GM21367 (cell line): ENCODE measurements around the gene RBM38.

ENCODE experiments used
- ATAC-seq: cut with Tn5 transposase; IDR thresholded peaks from one replicate; pipeline ENCODE4 v1.9.1; 2021; ENCODE audit not compliant: unreplicated experiment

RBM38 gene

DNA sequence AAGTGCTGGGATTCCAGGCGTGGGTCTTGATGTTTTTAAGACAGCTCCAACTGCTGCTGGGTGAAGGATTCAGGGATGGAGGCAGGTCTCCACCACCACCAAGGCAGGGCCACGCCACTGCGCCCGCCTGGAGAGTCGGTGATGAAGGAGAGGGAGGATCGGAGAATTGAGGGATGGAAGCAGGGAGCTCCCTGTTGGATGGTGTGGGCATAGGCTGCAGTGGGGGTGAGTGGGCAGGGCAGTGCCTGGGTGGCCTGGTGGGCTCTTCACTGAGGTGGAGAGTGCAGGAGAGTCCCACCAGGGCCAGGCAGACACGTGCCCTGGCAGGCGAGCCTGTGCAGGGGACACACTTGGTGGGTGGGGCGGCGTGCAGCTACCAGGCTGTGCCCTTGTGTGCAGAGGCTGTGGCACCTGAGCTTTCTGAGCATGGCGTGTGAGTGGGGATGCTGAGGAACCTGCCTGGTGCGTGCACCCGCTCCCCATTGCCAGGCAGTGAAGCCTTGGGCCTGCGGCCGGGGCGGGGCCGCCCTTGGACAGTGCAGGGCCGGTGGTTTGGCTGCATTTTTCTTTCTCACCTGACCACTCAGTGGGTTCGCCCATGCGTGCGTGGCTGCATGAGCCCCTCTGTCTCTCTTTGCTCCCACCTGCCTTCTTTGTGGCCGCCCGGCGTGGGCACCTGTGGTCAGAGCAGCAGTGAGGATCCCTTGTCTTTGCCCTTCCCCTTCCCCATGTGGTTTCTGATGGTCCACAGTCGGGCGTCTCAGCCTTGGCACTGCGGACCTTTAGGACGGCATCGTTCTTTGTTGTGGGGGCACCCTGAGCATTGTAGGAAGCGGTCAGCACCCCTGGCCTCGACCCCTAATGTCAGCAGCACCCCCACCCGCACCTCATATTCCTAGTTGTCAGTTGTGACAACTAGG, 11.3 kb downstream of the RBM38 start:
- no peak for ATAC-seq

- no peak for ATAC-seq
Measured at GRCh38 chr20:57403216-57403615, 12.0 kb downstream of the RBM38 start.

DNA sequence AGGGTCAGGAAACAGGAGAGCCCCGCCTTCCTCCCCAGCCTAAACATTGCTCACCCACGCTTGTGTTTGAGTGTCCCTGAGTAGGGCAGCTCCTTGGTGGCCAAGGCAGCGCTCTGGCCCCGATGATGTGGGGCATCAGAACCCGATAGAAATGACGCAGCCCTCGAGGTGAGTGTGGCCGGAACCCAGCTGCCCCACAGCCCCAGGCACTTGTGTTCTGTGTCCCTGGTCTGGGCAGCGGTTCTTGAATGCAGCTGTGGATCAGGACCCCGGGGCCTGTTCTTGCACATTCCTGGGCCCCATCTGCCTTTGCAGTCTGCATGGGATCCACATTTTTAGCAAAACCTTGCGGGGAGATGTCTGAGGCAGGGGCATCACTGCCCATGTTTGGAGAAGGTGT, 12.8 kb downstream of the RBM38 start:
- ATAC-seq: no peak

DNA sequence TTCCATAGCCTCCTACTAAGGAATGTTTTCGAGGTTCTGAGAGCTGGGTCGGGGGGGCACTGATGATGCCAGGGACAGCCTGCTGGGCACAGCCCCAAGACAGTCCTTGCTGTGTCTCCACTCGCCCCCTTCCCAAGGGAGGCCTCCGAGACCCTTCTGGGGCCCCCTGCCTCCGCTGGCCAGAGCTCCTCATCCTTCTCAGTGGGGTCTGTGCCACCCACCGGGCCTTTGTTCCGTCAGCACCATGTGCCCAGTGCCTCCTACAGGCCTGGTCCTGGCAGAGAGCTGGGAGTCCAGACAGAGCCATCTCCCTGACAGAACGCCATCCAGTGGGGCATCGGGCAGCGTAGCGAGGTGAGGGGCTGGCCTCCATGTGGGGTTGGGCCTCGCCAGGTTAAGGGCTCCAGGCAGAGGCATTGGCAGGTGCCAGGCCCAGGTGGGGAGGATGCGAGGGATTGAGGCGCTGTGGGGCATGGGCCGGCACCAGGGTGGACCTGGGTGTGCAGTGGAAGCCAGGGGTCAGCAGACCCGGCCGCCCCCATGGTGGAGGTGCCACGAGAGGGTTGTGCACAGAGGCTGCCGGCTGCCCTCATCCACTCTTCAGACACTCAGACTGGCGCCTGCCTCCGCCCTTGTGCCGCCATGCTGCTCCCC, 13.3 kb downstream of the RBM38 start:
- ATAC-seq: no peak

- no peak for ATAC-seq
Measured at GRCh38 chr20:57405236-57406016, 14.2 kb downstream of the RBM38 start.

DNA sequence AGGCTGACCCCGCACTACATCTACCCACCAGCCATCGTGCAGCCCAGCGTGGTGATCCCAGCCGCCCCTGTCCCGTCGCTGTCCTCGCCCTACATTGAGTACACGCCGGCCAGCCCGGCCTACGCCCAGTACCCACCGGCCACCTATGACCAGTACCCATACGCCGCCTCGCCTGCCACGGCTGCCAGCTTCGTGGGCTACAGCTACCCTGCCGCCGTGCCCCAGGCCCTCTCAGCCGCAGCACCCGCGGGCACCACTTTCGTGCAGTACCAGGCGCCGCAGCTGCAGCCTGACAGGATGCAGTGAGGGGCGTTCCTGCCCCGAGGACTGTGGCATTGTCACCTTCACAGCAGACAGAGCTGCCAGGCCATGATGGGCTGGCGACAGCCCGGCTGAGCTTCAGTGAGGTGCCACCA, 16.4 kb downstream of the RBM38 start:
- no peak for ATAC-seq

- ATAC-seq: no peak
Measured at GRCh38 chr20:57408131-57408530, 16.9 kb downstream of the RBM38 start.

- no peak for ATAC-seq
Measured at GRCh38 chr20:57408536-57409233, 17.5 kb downstream of the RBM38 start.

- ATAC-seq: no peak
Measured at GRCh38 chr20:57409316-57409671, 18.1 kb downstream of the RBM38 start.

DNA sequence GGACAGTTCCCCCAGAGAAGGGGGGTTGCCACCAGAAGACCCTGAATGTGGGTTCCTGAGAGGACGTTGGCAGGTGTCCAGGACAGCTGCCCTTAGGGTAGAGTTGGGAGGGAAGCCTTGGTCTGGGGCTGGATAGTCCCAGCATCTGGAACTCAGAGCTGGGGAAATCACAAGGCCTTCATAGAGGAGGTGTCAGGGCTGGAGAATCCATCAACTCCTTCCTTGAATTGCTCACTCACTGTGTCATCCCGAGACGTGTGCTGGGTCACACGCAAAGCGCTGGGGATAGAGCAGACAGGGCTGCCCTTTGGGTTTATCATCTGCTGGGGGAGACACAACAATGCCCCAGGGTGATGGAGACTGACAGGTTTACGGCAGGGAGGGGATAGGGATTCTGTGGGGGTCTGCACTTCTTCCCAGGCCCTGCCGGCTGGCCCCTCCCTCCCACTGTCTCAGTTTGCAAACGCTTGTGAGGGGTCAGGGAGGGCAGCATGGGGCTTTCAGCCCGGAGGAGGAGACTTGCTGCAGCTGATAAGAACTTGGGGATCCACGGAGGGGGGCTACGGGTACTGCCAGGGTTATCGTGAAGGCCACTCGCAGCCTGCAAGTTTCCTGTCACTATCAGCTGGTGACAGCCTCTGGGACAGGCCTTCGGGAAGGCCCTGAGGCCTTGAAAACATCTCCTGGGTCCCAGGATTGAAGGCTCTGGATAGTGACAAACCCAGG, 18.6 kb downstream of the RBM38 start:
- ATAC-seq: no peak

DNA sequence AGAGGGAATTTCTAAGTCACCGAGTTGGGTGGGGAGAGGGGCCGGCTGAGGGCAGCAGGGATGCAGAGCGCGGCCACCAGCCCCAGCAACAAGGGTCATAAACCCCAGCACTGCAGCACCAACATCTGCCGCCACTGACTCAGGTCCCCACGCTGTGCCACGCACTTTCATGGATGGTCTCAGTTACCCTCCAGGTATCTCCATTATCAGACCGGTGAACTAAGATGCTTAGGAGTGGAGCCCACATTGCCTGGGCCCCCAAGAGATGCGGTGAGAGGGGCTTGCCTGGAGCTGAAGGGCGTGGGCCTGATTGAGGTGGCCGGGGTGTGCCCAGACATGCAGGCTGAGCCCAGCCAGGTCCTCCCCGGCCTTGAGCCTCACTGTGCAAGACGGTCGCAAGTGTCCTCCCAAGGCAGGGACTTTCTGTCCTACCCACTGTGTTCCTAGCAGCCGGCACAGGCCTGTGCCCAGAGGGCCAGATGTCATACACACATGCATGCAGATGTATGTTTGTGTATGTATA, 19.3 kb downstream of the RBM38 start:
- no peak for ATAC-seq

DNA sequence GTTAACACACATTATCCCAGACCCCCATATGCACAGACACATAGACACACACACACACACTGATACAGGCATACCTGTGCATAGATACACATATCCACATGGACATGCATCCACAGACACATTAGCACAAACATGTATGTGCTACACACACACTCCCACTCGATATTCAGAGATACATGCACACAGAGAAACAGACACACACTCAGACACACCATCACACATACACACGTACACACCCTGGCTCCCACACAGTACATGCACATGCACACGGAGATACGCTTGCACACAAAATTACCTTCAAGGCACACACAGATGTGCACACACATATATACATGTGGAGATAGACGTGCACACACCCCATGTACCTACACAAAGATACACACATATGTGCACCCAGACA, 19.7 kb downstream of the RBM38 start:
- ATAC-seq: no peak

DNA sequence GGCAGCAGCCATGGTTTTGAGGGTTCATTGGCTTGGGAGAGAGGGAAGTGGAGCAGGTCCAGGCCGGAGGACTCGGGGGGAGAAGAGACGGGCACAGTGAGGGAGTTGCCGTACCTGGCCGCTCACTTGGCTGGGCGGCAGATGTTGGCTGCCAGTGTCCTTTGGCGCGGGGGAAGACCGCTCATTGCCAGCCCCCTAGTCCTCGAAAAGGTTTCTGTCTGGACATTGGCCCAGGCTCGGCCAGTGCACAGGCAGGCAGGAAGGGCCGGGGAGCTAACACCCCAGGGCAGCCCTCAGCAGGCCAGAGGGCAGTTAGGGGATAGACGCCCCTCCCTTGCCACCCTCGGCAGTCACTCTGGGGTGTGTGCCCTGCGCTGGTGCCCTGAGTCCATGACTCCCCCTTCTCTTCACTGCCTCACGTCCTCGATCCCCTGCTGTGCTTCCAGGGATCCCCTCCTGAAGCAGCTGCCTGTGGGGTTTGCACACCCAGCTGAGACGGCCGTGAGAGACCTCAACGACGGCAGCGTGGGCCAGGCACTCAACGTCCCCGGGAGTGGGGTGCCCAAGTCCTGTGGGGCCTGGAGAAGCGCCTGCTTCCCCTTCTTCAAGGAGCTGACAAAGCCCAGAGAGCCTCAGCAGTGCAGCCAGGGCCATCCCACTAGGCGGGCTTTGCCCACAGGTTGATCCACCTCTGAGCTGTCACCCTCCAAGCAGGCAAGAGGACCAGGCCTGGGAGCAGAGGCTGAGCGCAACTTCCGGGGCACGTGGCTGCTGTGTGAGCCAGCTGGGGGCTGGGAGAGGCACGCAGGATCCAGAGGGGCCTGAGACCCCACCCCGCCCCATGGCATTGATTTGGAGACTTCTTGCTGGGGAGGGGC, 20.4 kb downstream of the RBM38 start:
- ATAC-seq: no peak

- ATAC-seq: no peak
Measured at GRCh38 chr20:57412347-57413029, 21.3 kb downstream of the RBM38 start.

GRCh38 chr20:57413986-57414385, 22.8 kb downstream of the RBM38 start:
- ATAC-seq: no peak

GRCh38 chr20:57414867-57415592, 23.8 kb downstream of the RBM38 start:
- ATAC-seq: no peak

- ATAC-seq: no peak
Measured at GRCh38 chr20:57415771-57416170, 24.6 kb downstream of the RBM38 start.
